GM12864 (cell line): ENCODE measurements around the gene CTDSPL.

Source experiments
- DNase-seq: peaks from one replicate; pipeline ENCODE4 v3.0.0-alpha.2; 2011; ENCODE audit warnings: low read depth
- H3K4me3 ChIP-seq: 2 replicates; pipeline ENCODE4 v1.5.1; 2011; ENCODE audit warnings: mild to moderate bottlenecking, low read depth, low read length, control low read depth
- CTCF ChIP-seq: IDR thresholded peaks from 2 replicates; pipeline ENCODE4 v1.5.1; 2011; ENCODE audit warnings: low read depth, mild to moderate bottlenecking, moderate library complexity, low read length, control low read depth, inconsistent platforms; ENCODE audit errors: missing control alignments

The CTDSPL gene

GRCh38 chr3:37926611-37927010 lies 64.9 kb downstream of the CTDSPL start:
- no peak for DNase-seq
- TF ChIP-seq CTCF, result no peak
- H3K4me3 ChIP-seq, result no peak overlapping the region

- DNase-seq, result no peak
- no peak for TF ChIP-seq CTCF
- H3K4me3 ChIP-seq, result no peak overlapping the region
Observed at GRCh38 chr3:37930495-37930894, 68.8 kb downstream of the CTDSPL start.

GRCh38 chr3:37932505-37932904 lies 70.8 kb downstream of the CTDSPL start:
- no peak for TF ChIP-seq CTCF
- no peak overlapping the region for H3K4me3 ChIP-seq

GRCh38 chr3:37934631-37935289 lies 73.1 kb downstream of the CTDSPL start:
- H3K4me3 ChIP-seq, result no peak overlapping the region
- no peak for TF ChIP-seq CTCF
- DNase-seq, result no peak

More at GRCh38 chr3:37932505-37932904, 70.8 kb downstream of the CTDSPL start:
- no peak for DNase-seq

GRCh38 chr3:37935290-37935668 lies 73.6 kb downstream of the CTDSPL start:
- no peak for TF ChIP-seq CTCF
- no peak overlapping the region for H3K4me3 ChIP-seq
- no peak for DNase-seq

- H3K4me3 ChIP-seq, result no peak overlapping the region
- DNase-seq, result no peak
- no peak for TF ChIP-seq CTCF
Observed at GRCh38 chr3:37935756-37936666, 74.3 kb downstream of the CTDSPL start.
